GM18526 (cell line): ENCODE results near the gene TMEM167A.

Source experiments
- POLR2A ChIP-seq: IDR thresholded peaks from 3 replicates; pipeline ENCODE4 v1.6.1; 2011; ENCODE audit not compliant: insufficient read length; ENCODE audit errors: extremely low read depth

TMEM167A gene

DNA sequence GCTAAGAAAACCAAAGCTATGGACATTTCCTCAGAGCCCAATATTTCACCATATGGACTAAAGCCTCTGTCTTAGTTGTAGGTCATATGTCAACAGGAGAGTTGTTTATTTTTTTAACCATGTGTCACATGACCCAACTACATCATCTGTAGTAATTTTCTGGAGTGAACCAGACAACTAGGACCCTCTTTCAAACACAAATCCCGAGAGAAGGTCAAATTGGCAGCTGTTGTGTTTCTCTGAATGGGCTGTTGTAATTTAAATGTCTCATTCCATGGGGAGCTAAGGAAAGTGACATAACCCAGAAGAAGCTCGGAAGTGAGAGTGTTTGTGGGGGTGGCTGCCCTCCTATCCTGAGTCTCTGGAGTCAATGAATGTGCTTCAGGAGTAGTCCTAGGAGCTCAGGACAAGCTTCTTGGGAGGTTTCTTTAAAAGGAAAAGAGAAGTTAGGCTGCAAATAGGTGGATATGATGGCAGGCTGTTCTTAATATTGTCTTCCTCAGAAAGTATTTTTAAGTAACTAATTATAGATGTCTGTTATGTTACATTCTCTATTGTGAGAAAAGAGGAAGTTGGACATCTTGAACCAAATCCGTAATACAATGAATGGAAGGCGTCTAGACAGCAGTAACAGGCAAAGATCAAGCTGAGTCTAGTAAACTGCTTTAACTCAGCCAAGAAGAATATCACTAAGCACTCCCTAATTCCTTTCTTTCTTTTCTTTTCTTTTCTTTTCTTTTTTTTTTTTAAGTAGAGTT lies 50.1 kb downstream of the TMEM167A start:
- TF ChIP-seq POLR2A: no peak

DNA sequence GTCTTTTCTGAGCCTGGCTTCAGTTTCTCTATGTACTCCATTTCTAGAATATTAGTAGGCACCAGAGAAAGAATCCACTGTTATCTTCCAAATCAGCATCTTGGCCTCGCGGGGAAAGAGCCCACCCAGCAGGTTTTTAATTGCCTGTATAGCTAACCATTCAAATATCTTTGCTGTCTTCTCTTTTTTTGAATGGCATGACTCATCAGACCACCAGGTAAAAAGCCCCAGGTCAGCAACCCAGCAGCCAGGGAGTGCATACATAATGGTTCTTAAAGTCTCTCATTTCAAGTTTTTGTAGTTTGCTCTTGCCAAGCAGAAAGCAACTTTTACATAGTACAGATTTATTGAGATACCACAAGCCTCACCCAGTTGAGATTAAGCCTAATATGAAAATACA lies 50.7 kb downstream of the TMEM167A start:
- TF ChIP-seq POLR2A: no peak

DNA sequence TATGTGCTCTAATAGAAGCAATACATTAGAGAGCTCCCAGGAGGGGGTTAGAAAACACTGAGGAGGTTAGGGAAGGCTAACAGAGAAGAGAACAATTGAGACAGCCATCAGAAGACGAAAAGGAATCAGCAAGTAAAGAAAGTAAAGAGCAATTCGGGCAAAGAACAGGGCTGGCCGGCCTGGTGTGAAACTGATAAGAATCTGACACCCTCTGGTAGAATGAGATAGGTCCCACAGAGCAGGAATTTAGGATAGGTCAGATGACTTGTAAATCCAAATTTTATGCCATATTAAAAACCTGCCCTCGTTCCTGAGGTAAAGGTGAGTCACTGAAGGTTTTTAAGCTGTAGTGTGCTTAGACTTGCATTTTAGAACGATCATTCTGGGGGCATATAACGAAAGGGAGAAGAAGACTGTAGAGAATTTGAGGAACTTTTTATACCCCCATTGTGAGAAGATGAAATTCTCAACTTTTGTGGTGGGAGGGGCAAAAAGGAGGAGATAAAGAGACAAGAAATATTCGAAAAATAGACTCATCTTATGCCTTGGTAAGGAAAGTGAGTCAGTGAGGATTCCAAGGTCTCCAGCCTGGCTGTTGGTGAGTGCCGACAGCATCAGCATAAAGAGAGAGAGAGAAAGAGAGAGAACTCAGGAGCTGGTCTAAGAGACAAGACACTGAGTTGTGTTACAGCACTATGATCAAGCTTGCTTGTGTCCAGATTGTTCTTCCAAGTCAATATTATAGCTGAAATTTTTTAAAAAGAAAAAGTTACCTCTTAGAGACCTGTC lies 51.3 kb downstream of the TMEM167A start:
- TF ChIP-seq POLR2A: no peak

DNA sequence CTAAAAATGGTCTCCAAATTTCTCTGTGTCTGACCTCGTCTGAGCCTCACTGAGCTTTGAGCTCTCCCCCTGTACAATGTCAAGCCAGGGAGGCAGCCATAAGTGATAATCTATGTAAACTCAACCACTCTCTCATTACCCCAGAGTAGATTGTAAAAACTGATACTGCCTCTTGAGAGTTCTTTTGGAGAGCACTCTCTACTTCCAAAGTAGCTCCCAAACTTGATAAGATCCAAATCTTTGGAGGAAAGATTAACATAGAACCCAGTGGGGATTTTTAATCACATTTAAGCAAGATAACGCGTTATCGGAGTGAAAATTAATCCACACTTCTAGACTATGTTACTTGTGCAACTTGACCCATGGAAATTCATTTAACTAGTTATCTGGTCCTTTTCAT lies 54.9 kb downstream of the TMEM167A start:
- TF ChIP-seq POLR2A: no peak

DNA sequence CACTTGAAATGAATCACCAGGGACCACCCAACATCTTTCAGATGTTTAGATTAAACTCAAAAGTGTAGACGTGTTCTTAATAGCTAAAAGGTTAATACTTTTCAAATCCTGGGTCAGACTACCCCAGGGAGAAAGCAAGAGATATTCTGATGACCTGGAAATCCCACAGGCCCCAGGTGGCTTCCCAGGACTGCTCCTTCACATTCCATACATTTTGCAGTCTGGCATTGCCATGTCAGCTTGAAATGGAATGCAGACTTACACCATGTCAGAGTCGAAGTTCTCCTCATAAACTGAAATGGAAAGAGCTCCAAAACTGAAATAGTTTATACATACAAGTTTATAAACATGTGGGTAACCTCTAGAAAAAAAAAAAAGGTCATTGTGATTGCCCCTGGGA lies 61.5 kb downstream of the TMEM167A start:
- no peak for TF ChIP-seq POLR2A

DNA sequence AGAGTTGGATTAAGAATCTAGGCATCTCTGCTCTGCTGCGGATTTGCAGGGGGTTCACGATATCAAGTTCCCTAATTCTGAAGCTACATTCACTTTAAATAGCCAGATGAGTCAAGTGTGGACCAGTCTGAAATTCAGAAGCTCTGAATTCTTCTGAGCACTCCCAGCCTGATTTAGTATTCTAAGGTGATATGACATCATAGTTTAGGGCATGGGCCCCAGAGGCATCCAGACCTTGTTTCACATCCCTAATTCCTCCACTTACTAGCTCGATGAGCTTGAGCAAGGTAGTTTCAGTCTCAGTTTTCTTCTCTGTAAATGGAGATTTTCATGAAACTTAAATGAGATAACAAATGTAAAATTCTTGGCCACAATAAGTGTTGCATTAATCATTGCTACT lies 65.2 kb downstream of the TMEM167A start:
- TF ChIP-seq POLR2A: no peak

DNA sequence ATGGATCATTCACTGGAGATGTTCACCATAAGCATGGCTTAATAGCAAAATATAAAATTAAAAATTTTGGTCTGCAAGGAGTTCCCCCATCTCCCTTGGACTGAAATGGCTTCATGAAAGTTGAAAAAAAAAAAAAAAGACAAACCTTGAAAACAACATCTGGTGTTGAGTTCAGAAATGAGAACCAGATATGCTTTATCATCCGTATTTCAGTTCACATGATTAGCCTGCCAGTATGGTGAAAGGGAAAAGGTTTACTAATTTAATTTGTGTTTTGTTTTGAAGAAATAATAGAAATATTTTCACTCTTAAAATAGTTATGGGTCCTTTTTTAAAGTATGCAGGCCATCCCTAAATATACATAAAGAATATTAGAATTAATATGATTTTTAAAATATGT lies 67.8 kb downstream of the TMEM167A start:
- TF ChIP-seq POLR2A: no peak

DNA sequence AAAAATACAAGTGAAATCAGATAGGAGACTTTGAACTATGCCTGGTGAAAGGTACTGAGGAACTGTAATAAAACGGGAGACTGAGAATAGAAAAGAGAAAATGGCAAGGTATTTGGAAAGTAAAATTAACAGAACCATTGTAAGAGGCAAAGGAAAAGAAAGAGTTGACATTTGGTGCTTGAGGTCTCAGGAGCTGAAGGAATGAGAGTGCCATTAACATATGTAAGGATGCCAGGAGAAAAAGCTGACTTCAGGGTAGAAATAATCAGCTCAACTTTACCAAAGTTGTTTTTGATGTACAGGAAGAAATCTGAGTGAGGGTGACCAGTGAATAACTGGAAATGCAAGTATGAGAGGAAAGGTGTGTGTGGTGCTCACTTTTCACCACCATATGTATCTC lies 69.4 kb downstream of the TMEM167A start:
- no peak for TF ChIP-seq POLR2A

DNA sequence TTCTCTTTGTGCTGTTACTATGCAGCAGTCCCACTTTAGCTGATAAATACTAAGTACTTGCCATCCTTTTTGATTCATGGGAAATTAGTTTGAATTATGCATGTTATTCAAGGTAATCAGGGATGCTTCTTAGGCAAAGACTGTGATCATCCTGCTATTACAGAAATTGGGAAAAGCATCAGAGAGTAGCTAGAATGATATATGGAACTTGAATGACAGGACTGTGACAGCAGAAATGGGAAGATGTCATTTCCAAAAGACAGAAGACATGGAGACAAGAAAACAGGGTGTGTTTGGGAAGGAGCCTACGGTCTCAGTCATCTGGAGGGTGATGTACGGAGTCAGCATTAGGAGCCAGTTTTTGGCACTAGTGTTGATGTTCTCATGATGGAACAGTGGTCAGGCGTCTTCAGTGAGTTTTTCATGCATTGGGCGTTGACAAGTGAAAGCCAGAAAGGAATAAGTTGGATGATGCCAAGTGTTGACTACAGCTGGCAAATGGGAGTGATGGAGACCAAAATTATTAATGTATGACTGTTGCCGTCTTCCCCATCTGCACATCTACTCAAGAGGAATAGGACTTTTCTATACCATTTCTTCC lies 70.4 kb downstream of the TMEM167A start:
- no peak for TF ChIP-seq POLR2A

DNA sequence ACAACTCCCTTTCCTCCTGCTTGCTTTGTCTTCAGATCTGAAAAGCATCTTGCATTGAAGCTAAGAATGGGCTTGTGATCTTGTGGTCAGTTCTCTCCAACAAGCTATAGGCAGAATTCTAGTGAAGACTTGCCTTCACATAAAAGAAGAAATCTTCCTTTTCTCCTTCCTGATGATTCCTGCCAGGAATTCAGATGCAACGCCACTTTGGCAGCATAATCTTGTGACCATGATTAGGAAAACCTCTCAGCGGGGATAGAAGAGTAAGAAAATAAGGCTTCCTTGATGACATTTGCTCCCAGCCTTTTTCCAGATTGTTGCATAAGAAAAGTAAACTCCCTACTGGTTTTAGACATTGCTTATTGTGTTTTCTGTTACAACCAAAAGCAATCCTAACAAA lies 73.4 kb downstream of the TMEM167A start:
- TF ChIP-seq POLR2A: no peak
